GM21390 (cell line): ENCODE measurements around the gene G6PC3.
A peak's percentile ranks its signal among the peaks of the same experiment; 100 is the strongest.

Experiments used
- ATAC-seq: cut with Tn5 transposase; IDR thresholded peaks from one replicate; pipeline ENCODE4 v1.9.1; 2021; ENCODE audit not compliant: unreplicated experiment

G6PC3 gene

GRCh38 chr17:44059101-44059892, 11.2 kb upstream of the G6PC3 start:
- ATAC-seq, result no peak

GRCh38 chr17:44061446-44061845, 9.1 kb upstream of the G6PC3 start:
- ATAC-seq, result no peak

DNA sequence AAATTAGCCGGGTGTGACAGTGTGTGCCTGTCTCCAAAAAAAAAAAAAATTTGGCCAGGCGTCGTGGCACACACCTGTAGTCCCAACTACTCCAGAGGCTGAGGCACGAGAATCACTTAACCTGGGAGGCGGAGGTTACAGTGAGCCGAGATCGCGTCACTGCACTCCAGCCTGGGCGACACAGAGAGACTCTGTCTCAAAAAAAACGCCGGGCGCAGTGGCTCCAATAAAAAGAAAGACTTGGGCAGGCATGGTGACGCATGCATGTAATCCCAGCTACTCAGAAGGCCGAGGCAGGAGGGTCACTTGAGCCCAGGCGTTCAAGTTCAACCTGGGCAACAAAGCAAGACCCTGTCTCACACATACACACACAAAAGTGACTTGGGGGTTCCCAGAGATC, 7.7 kb upstream of the G6PC3 start:
- no peak for ATAC-seq

GRCh38 chr17:44063704-44064639, 6.6 kb upstream of the G6PC3 start:
- ATAC-seq, result no peak

- ATAC-seq, result no peak
Measured at GRCh38 chr17:44065668-44066203, 4.8 kb upstream of the G6PC3 start.

- peak; percentile 55 for ATAC-seq
Measured at GRCh38 chr17:44066204-44066930, 4.2 kb upstream of the G6PC3 start, which contains the start of gene LSM12. TSS of gene LSM12 (minus strand) at chr17:44066671. CDS start at chr17:44066587, 84 bp downstream.

GRCh38 chr17:44067545-44067940, 3.0 kb upstream of the G6PC3 start:
- ATAC-seq, result no peak

DNA sequence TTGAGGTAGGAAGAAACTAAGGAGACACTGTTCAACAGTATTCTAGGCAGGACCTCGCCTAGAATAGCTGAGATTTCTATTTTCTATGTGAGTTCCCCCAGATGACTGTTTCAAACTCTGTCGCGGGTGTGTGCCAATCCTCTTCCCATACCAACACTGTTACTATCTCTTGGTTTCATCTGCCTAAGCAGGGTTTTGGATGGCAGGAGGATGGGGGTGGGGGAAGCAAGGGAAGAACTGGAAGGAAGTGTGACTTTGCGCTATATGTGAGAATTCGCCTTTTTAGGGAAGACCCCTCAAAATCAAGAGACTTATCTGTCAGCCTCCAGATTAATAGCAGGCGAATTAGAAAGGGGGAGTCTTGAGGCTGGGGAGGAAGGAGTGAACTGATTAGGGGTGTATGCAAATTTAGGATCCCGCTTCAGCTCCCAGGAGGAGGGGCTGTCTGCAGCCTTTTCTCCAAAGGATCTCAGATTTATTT, 521 bp upstream of the G6PC3 start:
- peak; percentile 1 for ATAC-seq

DNA sequence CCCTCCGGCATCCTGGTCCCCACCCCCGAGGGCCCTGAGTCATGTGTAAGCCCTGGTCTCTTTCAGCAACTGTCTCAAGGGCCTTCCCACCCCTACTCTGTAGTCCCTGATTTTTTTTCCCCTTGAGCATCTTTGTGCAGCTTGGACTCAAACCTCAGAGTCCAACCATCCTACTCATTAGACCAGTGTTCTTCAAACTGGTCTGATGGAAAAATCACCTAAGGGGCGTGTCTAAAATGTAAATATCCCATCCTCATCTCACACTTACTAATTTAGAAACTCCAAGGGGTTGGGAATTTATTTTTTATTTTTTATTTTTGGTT, 624 bp downstream of the G6PC3 start:
- no peak for ATAC-seq

DNA sequence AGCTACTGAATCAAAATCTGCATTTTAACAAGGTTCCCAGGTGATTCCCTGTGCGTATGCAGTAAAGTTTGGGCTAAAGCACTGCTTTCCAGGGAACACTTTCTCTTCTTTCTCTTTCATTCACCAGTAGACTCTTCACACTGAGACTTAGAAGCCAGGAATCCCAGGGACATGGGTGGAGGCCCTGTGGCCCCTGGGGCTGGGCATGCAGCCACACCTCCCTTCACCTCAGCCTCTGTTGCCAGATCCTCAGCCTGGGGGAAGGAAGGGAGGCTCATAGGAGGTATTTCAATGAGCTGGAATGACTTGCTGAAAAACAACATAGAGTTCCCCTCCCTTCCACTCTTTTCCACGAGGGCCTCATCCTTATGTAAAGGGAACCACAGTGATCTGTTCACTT, 1.2 kb downstream of the G6PC3 start:
- ATAC-seq, result no peak

DNA sequence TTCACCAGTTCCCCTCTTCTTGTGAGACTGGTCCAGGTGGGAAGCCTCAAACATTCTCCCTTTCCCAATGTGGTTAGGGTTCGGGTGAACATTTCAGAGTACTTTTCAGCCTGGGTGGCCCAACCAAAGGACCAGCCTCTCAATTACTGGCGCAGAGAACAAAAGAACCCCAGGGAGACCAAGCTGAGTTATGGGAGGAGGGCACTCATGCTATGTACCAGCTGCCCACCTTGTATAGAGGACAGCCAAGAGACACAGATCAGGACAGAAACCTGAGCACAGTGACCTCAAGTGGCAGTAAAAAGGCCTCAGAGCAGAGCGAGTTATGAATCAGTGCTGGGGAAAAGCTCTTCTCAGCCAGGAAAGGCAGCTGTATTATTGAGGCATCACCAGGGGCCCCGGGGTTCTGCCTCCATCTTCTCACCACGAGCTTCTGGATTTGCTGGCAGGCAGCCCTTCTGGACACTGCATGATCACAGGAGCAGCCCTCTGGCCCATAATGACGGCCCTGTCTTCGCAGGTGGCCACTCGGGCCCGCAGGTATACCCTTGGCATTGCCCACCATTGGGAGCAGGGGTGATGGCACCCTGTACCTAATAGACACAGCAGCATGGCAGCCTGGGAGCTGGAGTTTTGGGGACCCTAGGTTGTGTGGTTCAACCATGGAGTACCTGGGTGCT, 3.8 kb downstream of the G6PC3 start:
- no peak for ATAC-seq

DNA sequence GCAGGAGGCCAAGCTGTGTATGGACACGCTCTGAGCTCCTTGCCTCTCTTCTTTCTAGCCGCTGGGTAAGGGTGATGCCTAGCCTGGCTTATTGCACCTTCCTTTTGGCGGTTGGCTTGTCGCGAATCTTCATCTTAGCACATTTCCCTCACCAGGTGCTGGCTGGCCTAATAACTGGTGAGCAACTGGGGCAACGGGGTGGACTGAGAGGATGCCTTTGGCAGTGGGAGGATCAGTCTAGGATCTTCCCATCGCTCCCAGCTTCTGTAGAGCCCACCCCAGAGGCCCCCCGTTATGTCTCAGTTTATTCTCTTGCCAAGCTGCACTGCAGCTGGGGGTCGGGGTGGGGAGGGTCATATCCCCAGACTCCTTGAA, 4.4 kb downstream of the G6PC3 start:
- no peak for ATAC-seq

GRCh38 chr17:44075598-44076293, 5.2 kb downstream of the G6PC3 start:
- ATAC-seq, result no peak

DNA sequence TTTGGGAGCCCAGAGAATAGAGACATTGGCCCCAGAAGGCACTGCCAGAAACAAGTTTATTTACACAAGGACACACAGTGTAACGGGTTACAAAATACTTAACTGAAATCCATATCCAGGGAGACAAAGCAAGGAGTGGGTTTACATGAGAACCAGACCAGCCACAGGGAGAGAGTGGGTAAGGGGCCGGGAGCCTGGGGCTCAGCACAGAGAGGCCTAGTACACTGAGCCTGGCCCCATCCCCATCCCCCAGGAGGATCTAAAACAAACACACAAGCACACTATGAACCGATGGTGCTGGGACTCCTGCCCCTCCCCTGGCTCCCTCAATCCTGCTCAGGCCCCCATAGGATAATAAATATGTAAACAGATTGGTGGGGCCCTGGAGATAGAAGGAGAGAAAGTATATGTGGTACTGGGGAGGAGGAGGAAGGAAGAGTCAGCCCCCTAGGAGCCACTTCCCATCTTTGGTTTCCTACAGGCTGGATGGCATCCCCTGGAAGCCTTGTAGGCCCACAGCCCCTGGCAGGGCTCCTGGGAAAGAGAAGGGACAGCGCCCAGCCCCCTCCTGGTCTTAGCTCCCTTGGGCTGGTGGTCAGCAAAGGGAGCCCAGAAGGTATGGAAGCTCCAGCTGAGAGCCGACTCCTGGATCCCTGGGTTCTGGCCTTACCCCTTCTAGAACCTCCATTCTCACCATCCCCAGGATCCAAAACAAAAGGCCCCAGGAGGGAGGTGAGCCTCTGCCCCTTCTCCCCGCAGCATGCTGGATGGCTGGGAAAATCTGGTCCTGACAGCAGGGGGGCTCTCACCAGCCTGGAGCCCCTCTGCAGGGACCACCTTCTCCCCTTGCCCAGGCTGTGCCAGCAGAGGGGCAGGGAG, 6.4 kb downstream of the G6PC3 start:
- ATAC-seq, result no peak

DNA sequence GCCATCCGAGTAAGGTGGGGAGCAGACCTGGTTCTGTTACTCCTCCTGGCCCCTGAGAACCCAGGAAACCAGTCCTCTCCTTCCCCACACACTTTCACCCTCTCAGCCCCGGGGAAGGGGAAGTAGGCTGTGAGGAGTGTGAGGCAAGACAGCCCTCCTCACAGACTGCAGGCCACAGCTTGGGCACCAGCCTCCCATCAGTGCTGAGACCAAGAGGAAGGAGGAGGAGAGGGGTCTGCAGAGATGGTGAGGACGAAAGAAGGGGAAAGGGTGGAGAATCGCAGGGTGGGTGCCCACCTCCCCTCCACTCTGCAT, 7.0 kb downstream of the G6PC3 start:
- ATAC-seq, result no peak

GRCh38 chr17:44078412-44078811, 7.9 kb downstream of the G6PC3 start:
- ATAC-seq, result no peak

- ATAC-seq, result no peak
Measured at GRCh38 chr17:44079877-44080821, 9.6 kb downstream of the G6PC3 start.

GRCh38 chr17:44081681-44082080, 11.1 kb downstream of the G6PC3 start:
- ATAC-seq, result no peak
